HepG2 (cell line): ENCODE data around the gene PDGFD. TPM values are rescaled to one million over a fixed set of nuclear protein-coding genes. Genes with fewer than 3 reads are reported as not detected.
A peak's percentile ranks its signal among the peaks of the same experiment; 100 is the strongest.

ENCODE experiments used
- ATF7-NPFF ChIP-seq: sonication (generic); formaldehyde crosslinking; IDR thresholded peaks from 2 replicates; pipeline ENCODE4 v1.8.1; 2023; ENCODE audit warnings: mild to moderate bottlenecking, low read depth, missing genetic modification reagents, moderate library complexity
- DNMT1 ChIP-seq: sonication (generic); formaldehyde crosslinking; IDR thresholded peaks from 2 replicates; pipeline ENCODE4 v1.5.1; 2020; ENCODE audit warnings: mild to moderate bottlenecking, missing genetic modification reagents
- EHMT2 ChIP-seq: fragments of 200-600 bp; sonication (generic); IDR thresholded peaks from 2 replicates; pipeline ENCODE4 v1.7.0; 2017; ENCODE audit warnings: antibody characterized with exemption, low read depth, low read length, borderline replicate concordance
- GFI1 ChIP-seq: sonication (generic); formaldehyde crosslinking; IDR thresholded peaks from 2 replicates; pipeline ENCODE4 v1.5.0; 2020; ENCODE audit warnings: missing genetic modification reagents, mild to moderate bottlenecking, borderline replicate concordance
- KLF9 ChIP-seq: IDR thresholded peaks from 2 replicates; pipeline ENCODE4 v1.6.1; 2016; ENCODE audit warnings: low read depth
- MIXL1 ChIP-seq: IDR thresholded peaks from 2 replicates; pipeline ENCODE4 v1.6.1; 2016
- PRPF4 ChIP-seq: fragments of 200-400 bp; formaldehyde crosslinking; IDR thresholded peaks from 2 replicates; pipeline ENCODE4 v1.6.1; 2016; ENCODE audit warnings: low read length, low read depth; ENCODE audit not compliant: poor library complexity, severe bottlenecking
- RBM22 ChIP-seq: fragments of 200-400 bp; formaldehyde crosslinking; optimal IDR thresholded peaks from 2 replicates; pipeline ENCODE3; 2017; ENCODE audit warnings: mild to moderate bottlenecking, low read length, moderate library complexity
- TCF7 ChIP-seq: sonication (generic); IDR thresholded peaks from 2 replicates; pipeline ENCODE4 v1.6.1; 2016; ENCODE audit warnings: antibody characterized with exemption, low read depth
- ZIK1 ChIP-seq: sonication (generic); formaldehyde crosslinking; IDR thresholded peaks from 2 replicates; pipeline ENCODE4 v1.5.0; 2020; ENCODE audit warnings: mild to moderate bottlenecking, low read depth, missing genetic modification reagents, borderline replicate concordance
- ZNF136 ChIP-seq: sonication (generic); formaldehyde crosslinking; IDR thresholded peaks from 2 replicates; pipeline ENCODE4 v1.8.1; 2022; ENCODE audit warnings: low read depth, mild to moderate bottlenecking, moderate library complexity, missing genetic modification reagents
- ZNF292 ChIP-seq: sonication (generic); formaldehyde crosslinking; IDR thresholded peaks from 2 replicates; pipeline ENCODE4 v1.8.1; 2022; ENCODE audit warnings: mild to moderate bottlenecking, low read depth, missing genetic modification reagents, borderline replicate concordance
- ZNF549 ChIP-seq: sonication (generic); formaldehyde crosslinking; IDR thresholded peaks from 2 replicates; pipeline ENCODE4 v1.5.0; 2020; ENCODE audit warnings: missing genetic modification reagents
- ZNF678 ChIP-seq: sonication (generic); formaldehyde crosslinking; IDR thresholded peaks from 2 replicates; pipeline ENCODE4 v1.4.0; 2020; ENCODE audit warnings: mild to moderate bottlenecking, missing genetic modification reagents
- ZNF776 ChIP-seq: sonication (generic); formaldehyde crosslinking; IDR thresholded peaks from 2 replicates; pipeline ENCODE4 v1.4.0; 2020; ENCODE audit warnings: mild to moderate bottlenecking, missing genetic modification reagents
- ZSCAN20 ChIP-seq: sonication (generic); formaldehyde crosslinking; IDR thresholded peaks from 2 replicates; pipeline ENCODE4 v1.4.0; 2020; ENCODE audit warnings: missing genetic modification reagents, mild to moderate bottlenecking, borderline replicate concordance
- polyA plus RNA-seq, 8 experiments: library from polyadenylated mRNA; depleted of rRNA in 3 of 8; stranded (reverse) in 7 of 8; unstranded in 1 of 8; fragments of >200 nt; fragmentation: Illumina TruSeq in 4 of 8; extraction: Trizol in 4 of 8; gene quantifications; 2 replicates each; pipeline versions ENCODE4 v1.2.1 to v1.2.3, GENCODE V29; 2011 to 2016; ENCODE audit warnings: low read depth in 4 of 8, missing spikeins in 1 of 8, mixed read lengths in 1 of 8; ENCODE audit not compliant: insufficient read depth in 1 of 8
- total RNA-seq, 5 experiments: library from RNA; depleted of rRNA; stranded (reverse); fragments of >200 nt; fragmentation: Illumina TruSeq; extraction: Trizol; gene quantifications; 2 replicates each; pipeline ENCODE4 v1.2.3, GENCODE V29; 2016; ENCODE audit warnings: low read depth in 1 of 5
- TF ChIP-seq, protein P1 (sequence below): sonication (generic); formaldehyde crosslinking; IDR thresholded peaks from 2 replicates; pipeline ENCODE4 v1.4.0; 2020; ENCODE audit warnings: missing genetic modification reagents, mild to moderate bottlenecking, borderline replicate concordance
- TF ChIP-seq, protein P2 (sequence below): sonication (generic); formaldehyde crosslinking; IDR thresholded peaks from 2 replicates; pipeline ENCODE4 v1.4.0; 2020; ENCODE audit warnings: mild to moderate bottlenecking, missing genetic modification reagents
- TF ChIP-seq, protein P3 (sequence below): sonication (generic); formaldehyde crosslinking; IDR thresholded peaks from 2 replicates; pipeline ENCODE4 v1.4.0; 2020; ENCODE audit warnings: mild to moderate bottlenecking, missing genetic modification reagents
- TF ChIP-seq, protein P4 (sequence below): sonication (generic); formaldehyde crosslinking; IDR thresholded peaks from 2 replicates; pipeline ENCODE4 v1.5.0; 2020; ENCODE audit warnings: mild to moderate bottlenecking, missing genetic modification reagents, borderline replicate concordance
- TF ChIP-seq, protein P5 (sequence below): sonication (generic); formaldehyde crosslinking; IDR thresholded peaks from 2 replicates; pipeline ENCODE4 v1.4.0; 2020; ENCODE audit warnings: missing genetic modification reagents

The PDGFD gene
- total and polyA plus RNA-seq, 2 of the 13 experiments (the other 11 are each of a cell fraction or from before 2014, with no cell fraction given): 0.09 to 0.29 TPM

DNA sequence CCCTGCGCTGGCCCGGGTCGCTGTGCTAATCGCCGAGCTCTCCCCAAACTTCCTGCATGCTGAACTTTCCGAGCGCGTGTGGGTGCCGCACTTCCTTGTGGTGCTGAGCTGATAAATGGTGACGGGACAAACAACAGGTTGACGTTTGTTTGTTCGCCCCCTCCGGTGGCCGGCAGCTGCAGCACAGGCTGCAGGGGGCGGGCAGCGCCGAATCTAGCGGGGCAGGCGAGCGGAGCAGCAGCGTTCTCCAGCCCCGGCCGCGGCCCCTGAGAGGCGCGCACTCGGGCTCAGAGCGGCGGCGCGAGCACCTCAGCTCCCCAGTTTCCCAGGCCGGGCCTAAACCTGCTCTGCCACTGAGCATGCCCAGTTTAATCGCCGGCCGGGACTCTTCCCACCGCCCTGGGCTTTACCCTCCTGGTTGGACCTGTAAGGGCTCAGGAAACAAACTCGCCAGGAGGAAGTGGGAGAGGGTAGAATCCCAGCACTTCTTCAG is at the start of gene PDGFD (continued):
- TF ChIP-seq, protein P1, sequence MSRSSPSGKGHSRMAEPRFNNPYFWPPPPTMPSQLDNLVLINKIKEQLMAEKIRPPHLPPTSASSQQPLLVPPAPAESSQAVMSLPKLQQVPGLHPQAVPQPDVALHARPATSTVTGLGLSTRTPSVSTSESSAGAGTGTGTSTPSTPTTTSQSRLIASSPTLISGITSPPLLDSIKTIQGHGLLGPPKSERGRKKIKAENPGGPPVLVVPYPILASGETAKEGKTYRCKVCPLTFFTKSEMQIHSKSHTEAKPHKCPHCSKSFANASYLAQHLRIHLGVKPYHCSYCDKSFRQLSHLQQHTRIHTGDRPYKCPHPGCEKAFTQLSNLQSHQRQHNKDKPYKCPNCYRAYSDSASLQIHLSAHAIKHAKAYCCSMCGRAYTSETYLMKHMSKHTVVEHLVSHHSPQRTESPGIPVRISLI (CRISPR knock-in tag): no peak
- TF ChIP-seq, protein P2, sequence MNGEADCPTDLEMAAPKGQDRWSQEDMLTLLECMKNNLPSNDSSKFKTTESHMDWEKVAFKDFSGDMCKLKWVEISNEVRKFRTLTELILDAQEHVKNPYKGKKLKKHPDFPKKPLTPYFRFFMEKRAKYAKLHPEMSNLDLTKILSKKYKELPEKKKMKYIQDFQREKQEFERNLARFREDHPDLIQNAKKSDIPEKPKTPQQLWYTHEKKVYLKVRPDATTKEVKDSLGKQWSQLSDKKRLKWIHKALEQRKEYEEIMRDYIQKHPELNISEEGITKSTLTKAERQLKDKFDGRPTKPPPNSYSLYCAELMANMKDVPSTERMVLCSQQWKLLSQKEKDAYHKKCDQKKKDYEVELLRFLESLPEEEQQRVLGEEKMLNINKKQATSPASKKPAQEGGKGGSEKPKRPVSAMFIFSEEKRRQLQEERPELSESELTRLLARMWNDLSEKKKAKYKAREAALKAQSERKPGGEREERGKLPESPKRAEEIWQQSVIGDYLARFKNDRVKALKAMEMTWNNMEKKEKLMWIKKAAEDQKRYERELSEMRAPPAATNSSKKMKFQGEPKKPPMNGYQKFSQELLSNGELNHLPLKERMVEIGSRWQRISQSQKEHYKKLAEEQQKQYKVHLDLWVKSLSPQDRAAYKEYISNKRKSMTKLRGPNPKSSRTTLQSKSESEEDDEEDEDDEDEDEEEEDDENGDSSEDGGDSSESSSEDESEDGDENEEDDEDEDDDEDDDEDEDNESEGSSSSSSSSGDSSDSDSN (CRISPR knock-in tag): peak; percentile 88
- TF ChIP-seq ZSCAN20 (CRISPR knock-in tag) (no peak), KLF9 (CRISPR knock-in tag) (no peak), GFI1 (CRISPR knock-in tag) (no peak), MIXL1 (CRISPR knock-in tag) (no peak), PRPF4 (no peak), ZNF678 (CRISPR knock-in tag) (no peak), ATF7-NPFF (CRISPR knock-in tag) (no peak), EHMT2 (no peak), ZNF549 (CRISPR knock-in tag) (no peak), DNMT1 (CRISPR knock-in tag) (no peak), TCF7 (no peak), ZNF776 (CRISPR knock-in tag) (peak; percentile 27; the same call in 1 of the 2 replicates), ZNF136 (no peak), ZIK1 (no peak), RBM22 (no peak), ZNF292 (CRISPR knock-in tag) (no peak)
- TF ChIP-seq, protein P3, sequence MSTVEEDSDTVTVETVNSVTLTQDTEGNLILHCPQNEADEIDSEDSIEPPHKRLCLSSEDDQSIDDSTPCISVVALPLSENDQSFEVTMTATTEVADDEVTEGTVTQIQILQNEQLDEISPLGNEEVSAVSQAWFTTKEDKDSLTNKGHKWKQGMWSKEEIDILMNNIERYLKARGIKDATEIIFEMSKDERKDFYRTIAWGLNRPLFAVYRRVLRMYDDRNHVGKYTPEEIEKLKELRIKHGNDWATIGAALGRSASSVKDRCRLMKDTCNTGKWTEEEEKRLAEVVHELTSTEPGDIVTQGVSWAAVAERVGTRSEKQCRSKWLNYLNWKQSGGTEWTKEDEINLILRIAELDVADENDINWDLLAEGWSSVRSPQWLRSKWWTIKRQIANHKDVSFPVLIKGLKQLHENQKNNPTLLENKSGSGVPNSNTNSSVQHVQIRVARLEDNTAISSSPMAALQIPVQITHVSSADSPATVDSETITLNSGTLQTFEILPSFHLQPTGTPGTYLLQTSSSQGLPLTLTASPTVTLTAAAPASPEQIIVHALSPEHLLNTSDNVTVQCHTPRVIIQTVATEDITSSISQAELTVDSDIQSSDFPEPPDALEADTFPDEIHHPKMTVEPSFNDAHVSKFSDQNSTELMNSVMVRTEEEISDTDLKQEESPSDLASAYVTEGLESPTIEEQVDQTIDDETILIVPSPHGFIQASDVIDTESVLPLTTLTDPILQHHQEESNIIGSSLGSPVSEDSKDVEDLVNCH: no peak
- TF ChIP-seq, protein P4, sequence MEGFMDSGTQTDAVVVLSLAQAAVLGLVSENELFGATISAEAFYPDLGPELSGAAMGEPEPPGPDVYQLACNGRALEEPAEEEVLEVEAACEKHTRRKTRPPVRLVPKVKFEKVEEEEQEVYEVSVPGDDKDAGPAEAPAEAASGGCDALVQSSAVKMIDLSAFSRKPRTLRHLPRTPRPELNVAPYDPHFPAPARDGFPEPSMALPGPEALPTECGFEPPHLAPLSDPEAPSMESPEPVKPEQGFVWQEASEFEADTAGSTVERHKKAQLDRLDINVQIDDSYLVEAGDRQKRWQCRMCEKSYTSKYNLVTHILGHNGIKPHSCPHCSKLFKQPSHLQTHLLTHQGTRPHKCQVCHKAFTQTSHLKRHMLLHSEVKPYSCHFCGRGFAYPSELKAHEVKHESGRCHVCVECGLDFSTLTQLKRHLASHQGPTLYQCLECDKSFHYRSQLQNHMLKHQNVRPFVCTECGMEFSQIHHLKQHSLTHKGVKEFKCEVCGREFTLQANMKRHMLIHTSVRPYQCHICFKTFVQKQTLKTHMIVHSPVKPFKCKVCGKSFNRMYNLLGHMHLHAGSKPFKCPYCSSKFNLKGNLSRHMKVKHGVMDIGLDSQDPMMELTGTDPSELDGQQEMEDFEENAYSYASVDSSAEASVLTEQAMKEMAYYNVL: no peak
- TF ChIP-seq, protein P5, sequence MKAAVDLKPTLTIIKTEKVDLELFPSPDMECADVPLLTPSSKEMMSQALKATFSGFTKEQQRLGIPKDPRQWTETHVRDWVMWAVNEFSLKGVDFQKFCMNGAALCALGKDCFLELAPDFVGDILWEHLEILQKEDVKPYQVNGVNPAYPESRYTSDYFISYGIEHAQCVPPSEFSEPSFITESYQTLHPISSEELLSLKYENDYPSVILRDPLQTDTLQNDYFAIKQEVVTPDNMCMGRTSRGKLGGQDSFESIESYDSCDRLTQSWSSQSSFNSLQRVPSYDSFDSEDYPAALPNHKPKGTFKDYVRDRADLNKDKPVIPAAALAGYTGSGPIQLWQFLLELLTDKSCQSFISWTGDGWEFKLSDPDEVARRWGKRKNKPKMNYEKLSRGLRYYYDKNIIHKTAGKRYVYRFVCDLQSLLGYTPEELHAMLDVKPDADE (CRISPR knock-in tag): no peak
